ENCODE data around the gene ZSCAN12. TPM values are rescaled to one million over a fixed set of nuclear protein-coding genes. Genes with fewer than 3 reads are reported as not detected.

Gene ZSCAN12
- total RNA-seq, 3 donors from 2014 or later: 4.2 to 11.6 (median 7.5) TPM

DNA sequence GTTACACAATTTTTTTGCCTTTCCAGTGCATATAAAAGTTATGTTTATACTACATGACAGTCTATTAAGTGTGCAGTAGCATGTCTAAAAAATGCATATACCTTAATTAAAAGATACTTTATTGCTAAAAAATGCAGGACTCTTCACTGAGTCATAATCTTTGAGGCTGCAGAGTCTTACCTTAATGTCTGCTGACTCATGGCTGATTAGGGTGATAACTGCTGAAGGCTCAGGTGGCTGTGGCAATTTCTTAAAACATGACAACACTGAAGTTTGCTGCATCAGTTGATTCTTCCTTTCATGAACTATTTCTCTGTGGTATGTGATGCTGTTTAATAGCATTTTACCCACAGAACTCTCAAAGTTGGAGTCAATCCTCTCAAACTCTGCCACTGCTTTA is 24.6 kb upstream of the ZSCAN12 start:
- Histone ChIP-seq H3K27me3 (no peaks in the 10 kb centered on the region), H3K27ac (no peak overlapping the region), H3K9me3 (peaks cover 3 to 11% of the 10 kb centered on the region in 2 donors), H3K36me3 (no peaks in the 10 kb centered on the region), H3K4me3 (no peak overlapping the region), H3K4me1 (no peaks in the 10 kb centered on the region)
- TF ChIP-seq, protein P1, sequence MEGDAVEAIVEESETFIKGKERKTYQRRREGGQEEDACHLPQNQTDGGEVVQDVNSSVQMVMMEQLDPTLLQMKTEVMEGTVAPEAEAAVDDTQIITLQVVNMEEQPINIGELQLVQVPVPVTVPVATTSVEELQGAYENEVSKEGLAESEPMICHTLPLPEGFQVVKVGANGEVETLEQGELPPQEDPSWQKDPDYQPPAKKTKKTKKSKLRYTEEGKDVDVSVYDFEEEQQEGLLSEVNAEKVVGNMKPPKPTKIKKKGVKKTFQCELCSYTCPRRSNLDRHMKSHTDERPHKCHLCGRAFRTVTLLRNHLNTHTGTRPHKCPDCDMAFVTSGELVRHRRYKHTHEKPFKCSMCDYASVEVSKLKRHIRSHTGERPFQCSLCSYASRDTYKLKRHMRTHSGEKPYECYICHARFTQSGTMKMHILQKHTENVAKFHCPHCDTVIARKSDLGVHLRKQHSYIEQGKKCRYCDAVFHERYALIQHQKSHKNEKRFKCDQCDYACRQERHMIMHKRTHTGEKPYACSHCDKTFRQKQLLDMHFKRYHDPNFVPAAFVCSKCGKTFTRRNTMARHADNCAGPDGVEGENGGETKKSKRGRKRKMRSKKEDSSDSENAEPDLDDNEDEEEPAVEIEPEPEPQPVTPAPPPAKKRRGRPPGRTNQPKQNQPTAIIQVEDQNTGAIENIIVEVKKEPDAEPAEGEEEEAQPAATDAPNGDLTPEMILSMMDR (IDR thresholded peaks at IDR 0.05): no peak
- TF ChIP-seq POLR2A (IDR thresholded peaks at IDR 0.05) (no peak), POLR2AphosphoS5 (IDR thresholded peaks at IDR 0.05) (no peak)
- intact Hi-C loops (cut with DNase I; ENCODE audit: low total_unique reads): no loop called here
- no peak for DNase-seq (ENCODE audit: low spot score in 2 of 2)

DNA sequence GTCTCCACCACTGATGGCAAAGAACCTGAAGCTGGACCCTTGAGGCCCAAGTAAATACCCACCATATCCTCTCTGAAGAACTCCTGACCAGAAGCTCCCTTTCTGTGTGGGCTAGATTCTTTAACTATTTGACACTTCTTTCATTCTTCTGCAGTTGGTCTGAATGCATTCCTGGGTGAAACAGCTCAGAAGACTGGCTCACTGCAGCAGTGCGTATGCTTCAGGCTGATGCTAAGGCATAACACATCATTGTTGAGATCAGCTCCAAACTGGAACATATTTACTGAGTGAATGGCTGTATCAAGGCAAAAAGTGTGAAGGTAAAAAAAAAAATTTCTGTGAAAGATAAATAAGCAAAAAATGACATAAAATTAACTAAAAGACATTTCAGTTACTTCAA is 24.0 kb upstream of the ZSCAN12 start:
- DNase-seq (ENCODE audit: low spot score in 2 of 2): no peak
- intact Hi-C loops (cut with DNase I; ENCODE audit: low total_unique reads): no loop called here

DNA sequence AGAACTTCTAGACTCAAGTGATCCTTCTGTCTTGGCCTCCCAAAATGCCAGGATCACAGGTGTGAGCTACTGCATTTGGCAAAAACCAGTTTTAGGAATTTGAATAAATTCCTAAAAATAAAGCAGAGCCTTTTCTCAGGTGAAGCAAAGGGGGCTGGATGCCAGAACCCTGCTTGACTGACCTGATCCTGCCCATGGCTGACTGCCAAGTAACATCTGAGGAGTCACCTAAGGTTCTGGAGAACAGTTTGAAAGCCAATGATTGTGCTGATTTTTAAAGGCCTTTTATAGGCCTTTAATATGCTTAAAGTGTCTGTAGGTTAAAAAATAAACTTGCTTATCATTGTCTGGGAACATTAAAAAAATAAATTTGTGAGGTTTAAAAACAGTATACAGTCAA is 14.1 kb upstream of the ZSCAN12 start:
- no peaks in the 10 kb centered on the region for H3K36me3 ChIP-seq
- no peak overlapping the region for H3K27ac ChIP-seq
- H3K4me3 ChIP-seq: no peak overlapping the region
- H3K4me1 ChIP-seq: no peaks in the 10 kb centered on the region
- no peak for DNase-seq (ENCODE audit: low spot score in 2 of 2)
- no peaks in the 10 kb centered on the region for H3K27me3 ChIP-seq
- intact Hi-C loops (cut with DNase I; ENCODE audit: low total_unique reads): no loop called here
- peaks cover 0 to 9% of the 10 kb centered on the region in 2 donors for H3K9me3 ChIP-seq
- TF ChIP-seq, protein P1 (IDR thresholded peaks at IDR 0.05): no peak
- TF ChIP-seq POLR2AphosphoS5 (IDR thresholded peaks at IDR 0.05) (no peak), POLR2A (IDR thresholded peaks at IDR 0.05) (no peak)

More for the DNA sequence above, 24.0 kb upstream of the ZSCAN12 start:
- no peaks in the 10 kb centered on the region for H3K4me1 ChIP-seq
- H3K27me3 ChIP-seq: no peaks in the 10 kb centered on the region
- H3K4me3 ChIP-seq: no peak overlapping the region
- peaks cover 3 to 11% of the 10 kb centered on the region in 2 donors for H3K9me3 ChIP-seq
- TF ChIP-seq, protein P1 (IDR thresholded peaks at IDR 0.05): no peak
- TF ChIP-seq POLR2A (IDR thresholded peaks at IDR 0.05) (no peak), POLR2AphosphoS5 (IDR thresholded peaks at IDR 0.05) (no peak)
- no peak overlapping the region for H3K27ac ChIP-seq
- no peaks in the 10 kb centered on the region for H3K36me3 ChIP-seq

DNA sequence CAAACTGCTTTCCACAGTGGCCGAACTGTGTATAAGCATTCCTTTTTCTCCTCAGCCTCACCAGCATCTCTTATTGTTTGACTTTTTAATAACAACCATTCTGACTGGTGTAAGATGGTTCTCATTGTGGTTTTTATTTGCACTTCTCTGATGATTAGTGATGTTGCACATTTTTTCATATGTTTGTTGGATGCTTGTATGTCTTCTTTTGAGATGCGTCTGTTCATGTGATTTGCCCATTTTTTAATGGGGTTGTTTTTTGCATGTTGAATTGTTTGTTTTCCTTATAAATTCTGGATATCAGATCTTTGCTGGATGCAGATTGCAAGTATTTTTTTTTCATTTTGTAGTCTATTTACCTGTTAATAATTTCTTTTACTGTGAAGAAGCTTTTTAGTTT is 11.2 kb upstream of the ZSCAN12 start:
- Histone ChIP-seq H3K36me3 (no peaks in the 10 kb centered on the region), H3K4me3 (no peak overlapping the region), H3K27ac (no peak overlapping the region), H3K27me3 (no peaks in the 10 kb centered on the region), H3K9me3 (peaks cover 0 to 9% of the 10 kb centered on the region in 2 donors), H3K4me1 (no peaks in the 10 kb centered on the region)
- TF ChIP-seq, protein P1 (IDR thresholded peaks at IDR 0.05): no peak
- TF ChIP-seq POLR2AphosphoS5 (IDR thresholded peaks at IDR 0.05): no peak
- TF ChIP-seq POLR2A (IDR thresholded peaks at IDR 0.05): no peak
- intact Hi-C loops (cut with DNase I; ENCODE audit: low total_unique reads): no loop called here
- no peak for DNase-seq (ENCODE audit: low spot score in 2 of 2)

DNA sequence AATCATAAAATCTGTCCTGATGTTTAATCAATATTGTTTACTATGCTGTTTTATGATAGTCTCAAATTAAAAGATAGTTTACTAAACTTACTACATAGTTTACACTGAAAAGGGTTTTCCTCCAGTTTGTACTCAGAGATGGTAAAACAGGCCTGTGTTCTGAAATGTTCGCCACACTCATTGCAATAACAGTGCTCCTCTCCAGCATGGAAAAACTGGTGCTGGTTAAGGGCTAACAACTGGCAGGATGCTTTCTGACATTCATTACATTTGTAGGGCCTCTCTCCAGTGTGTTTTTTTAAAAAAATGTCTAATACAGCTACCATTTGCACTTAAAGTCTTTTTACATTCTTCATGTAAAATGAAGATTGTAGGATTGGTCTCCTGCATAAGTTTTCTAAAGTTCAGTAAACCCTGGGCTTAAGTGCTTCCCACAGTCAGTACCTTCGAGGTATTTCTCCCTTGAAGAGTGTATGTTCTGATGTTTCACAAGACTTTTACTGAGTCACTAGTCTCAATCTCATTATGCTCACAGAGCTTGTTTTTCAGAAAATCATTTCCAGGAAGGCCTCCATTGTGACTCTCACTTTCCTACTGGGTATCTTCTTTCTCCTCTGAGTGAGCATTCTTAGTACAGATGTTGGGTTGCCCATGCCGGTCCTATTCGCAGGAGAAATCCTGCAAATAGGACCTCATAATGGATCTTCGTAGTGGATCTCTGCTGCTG is 8.7 kb upstream of the ZSCAN12 start:
- TF ChIP-seq, protein P1 (IDR thresholded peaks at IDR 0.05): no peak
- no peak for TF ChIP-seq POLR2A (IDR thresholded peaks at IDR 0.05)
- no peak for TF ChIP-seq POLR2AphosphoS5 (IDR thresholded peaks at IDR 0.05)
- intact Hi-C loops (cut with DNase I; ENCODE audit: low total_unique reads): no loop called here
- Histone ChIP-seq H3K9me3 (peaks cover 0 to 9% of the 10 kb centered on the region in 2 donors), H3K27me3 (no peaks in the 10 kb centered on the region), H3K4me1 (no peaks in the 10 kb centered on the region), H3K36me3 (no peaks in the 10 kb centered on the region), H3K27ac (no peak overlapping the region), H3K4me3 (no peak overlapping the region)
- no peak for DNase-seq (ENCODE audit: low spot score in 2 of 2)
